Measurements from ENCODE around the gene MICAL3. TPM values are rescaled to one million over a fixed set of nuclear protein-coding genes. Genes with fewer than 3 reads are reported as not detected.

Gene MICAL3
- total and polyA plus RNA-seq, 2 experiments from 2014 or later = 27.3 to 76.9 TPM

GRCh38 chr22:17866127-17866526 is 158.2 kb downstream of the MICAL3 start:
- no peak for DNase-seq (ENCODE audit: low read depth in 1 of 2, low spot score in 1 of 2)
- H3K27me3 ChIP-seq = no peaks in the 10 kb centered on the region
- H3K4me1 ChIP-seq (ENCODE audit: low read depth) = peaks cover 14% of the 10 kb centered on the region
- H3K36me3 ChIP-seq = peaks cover 40% of the 10 kb centered on the region
- no peak overlapping the region for H3K4me3 ChIP-seq
- no peaks in the 10 kb centered on the region for H3K9me3 ChIP-seq (ENCODE audit: low read depth)
- no peak overlapping the region for H3K27ac ChIP-seq
- TF ChIP-seq CTCF (IDR thresholded peaks at IDR 0.05; ENCODE audit: low read depth, low read length) = no peak

- Histone ChIP-seq H3K27me3 (no peaks in the 10 kb centered on the region), H3K4me3 (no peak overlapping the region), H3K36me3 (peaks cover 38% of the 10 kb centered on the region), H3K9me3 (ENCODE audit: low read depth) (no peaks in the 10 kb centered on the region), H3K4me1 (ENCODE audit: low read depth) (peaks cover 7% of the 10 kb centered on the region), H3K27ac (no peak overlapping the region)
- no peak for TF ChIP-seq CTCF (IDR thresholded peaks at IDR 0.05; ENCODE audit: low read depth, low read length)
- DNase-seq (ENCODE audit: low read depth in 1 of 2, low spot score in 1 of 2) = no peak
Observed at GRCh38 chr22:17865183-17866055, 158.9 kb downstream of the MICAL3 start.

GRCh38 chr22:17864398-17865182 is 159.8 kb downstream of the MICAL3 start:
- Histone ChIP-seq H3K4me3 (no peak overlapping the region), H3K9me3 (ENCODE audit: low read depth) (no peaks in the 10 kb centered on the region), H3K36me3 (peaks cover 32% of the 10 kb centered on the region), H3K27ac (no peak overlapping the region), H3K27me3 (no peaks in the 10 kb centered on the region), H3K4me1 (ENCODE audit: low read depth) (peaks cover 4% of the 10 kb centered on the region)
- DNase-seq (ENCODE audit: low read depth in 1 of 2, low spot score in 1 of 2) = no peak
- no peak for TF ChIP-seq CTCF (IDR thresholded peaks at IDR 0.05; ENCODE audit: low read depth, low read length)

GRCh38 chr22:17862646-17863181 is 161.6 kb downstream of the MICAL3 start:
- no peak for DNase-seq (ENCODE audit: low read depth in 1 of 2, low spot score in 1 of 2)
- peaks cover 24% of the 10 kb centered on the region for H3K36me3 ChIP-seq

More at GRCh38 chr22:17862646-17863181, 161.6 kb downstream of the MICAL3 start:
- no peak for TF ChIP-seq CTCF (IDR thresholded peaks at IDR 0.05; ENCODE audit: low read depth, low read length)
- H3K27me3 ChIP-seq = no peaks in the 10 kb centered on the region
- peaks cover 4% of the 10 kb centered on the region for H3K4me1 ChIP-seq (ENCODE audit: low read depth)
- no peak overlapping the region for H3K27ac ChIP-seq
- H3K9me3 ChIP-seq (ENCODE audit: low read depth) = no peaks in the 10 kb centered on the region
- H3K4me3 ChIP-seq = no peak overlapping the region
